GM10248 (cell line): ENCODE measurements around the gene MAGEL2.

Source experiments
- CTCF ChIA-PET: fragments of 300-600 bp; sonication (Branson Sonifier 250); formaldehyde crosslinking; extraction: SDS; loops from one replicate; lab custom pipeline; 2021; ENCODE audit warnings: antibody characterized with exemption; lab: Yijun Ruan, JAX
- POLR2A ChIA-PET: fragments of 350-650 bp; sonication (Branson Sonifier 250); formaldehyde crosslinking; extraction: SDS; loops from one replicate; lab custom pipeline; 2020; ENCODE audit warnings: antibody characterized with exemption; lab: Yijun Ruan, JAX
- DNase-seq: peaks from one replicate; pipeline ENCODE4 v3.0.0; 2012; ENCODE audit errors: extremely low spot score
- TF ChIP-seq, protein P1 (sequence below): IDR thresholded peaks from 2 replicates; pipeline ENCODE4 v1.5.1; 2012; ENCODE audit warnings: mild to moderate bottlenecking, low read depth; ENCODE audit errors: extremely low read depth, missing control alignments, control extremely low read depth

The MAGEL2 gene

DNA sequence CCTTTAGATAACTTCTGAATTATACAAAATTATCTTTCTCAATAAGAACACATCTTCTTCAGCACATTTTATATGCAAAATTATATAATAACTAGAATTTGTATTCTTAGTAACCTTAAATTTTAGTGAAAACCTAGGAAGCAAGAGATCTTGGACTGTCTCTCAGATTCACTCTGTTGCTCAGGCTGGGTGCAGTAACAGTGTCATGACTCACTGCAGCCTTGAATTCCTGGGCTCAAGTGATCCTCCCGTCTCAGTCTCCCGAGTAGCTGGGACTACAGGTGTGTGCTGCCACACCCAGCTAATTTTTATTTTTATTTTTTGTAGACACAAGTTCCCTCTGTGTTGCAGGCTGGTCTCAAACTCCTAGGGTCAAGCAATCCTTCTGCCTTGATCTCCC, 52.3 kb downstream of the MAGEL2 start:
- ChIA-PET POLR2A (no interaction called here), CTCF (no interaction called here)
- TF ChIP-seq, protein P1, sequence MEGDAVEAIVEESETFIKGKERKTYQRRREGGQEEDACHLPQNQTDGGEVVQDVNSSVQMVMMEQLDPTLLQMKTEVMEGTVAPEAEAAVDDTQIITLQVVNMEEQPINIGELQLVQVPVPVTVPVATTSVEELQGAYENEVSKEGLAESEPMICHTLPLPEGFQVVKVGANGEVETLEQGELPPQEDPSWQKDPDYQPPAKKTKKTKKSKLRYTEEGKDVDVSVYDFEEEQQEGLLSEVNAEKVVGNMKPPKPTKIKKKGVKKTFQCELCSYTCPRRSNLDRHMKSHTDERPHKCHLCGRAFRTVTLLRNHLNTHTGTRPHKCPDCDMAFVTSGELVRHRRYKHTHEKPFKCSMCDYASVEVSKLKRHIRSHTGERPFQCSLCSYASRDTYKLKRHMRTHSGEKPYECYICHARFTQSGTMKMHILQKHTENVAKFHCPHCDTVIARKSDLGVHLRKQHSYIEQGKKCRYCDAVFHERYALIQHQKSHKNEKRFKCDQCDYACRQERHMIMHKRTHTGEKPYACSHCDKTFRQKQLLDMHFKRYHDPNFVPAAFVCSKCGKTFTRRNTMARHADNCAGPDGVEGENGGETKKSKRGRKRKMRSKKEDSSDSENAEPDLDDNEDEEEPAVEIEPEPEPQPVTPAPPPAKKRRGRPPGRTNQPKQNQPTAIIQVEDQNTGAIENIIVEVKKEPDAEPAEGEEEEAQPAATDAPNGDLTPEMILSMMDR: no peak
- no peak for DNase-seq

DNA sequence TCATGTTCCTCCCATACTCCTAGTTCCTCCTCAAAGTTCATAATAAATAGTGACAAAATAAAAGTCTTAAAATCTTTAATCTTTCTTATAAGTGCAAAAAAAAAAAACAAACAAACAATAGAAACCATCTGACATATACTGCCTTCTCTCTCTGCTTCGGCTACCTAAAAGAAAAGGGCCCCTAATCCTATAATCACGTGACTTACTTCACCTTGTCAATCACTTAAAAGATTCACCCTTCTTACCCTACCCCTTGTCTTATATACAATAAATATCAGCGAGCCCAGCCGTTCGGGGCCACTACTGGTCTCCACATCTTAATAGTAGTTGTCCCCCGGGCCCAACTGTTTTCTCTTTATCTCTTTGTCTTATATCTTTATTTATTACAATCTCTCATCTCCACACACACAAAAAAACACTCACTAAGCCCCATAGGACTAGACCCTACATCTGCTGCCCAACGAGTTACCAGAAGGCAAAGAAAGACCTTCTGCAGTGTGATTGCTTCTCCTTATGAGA, 53.4 kb downstream of the MAGEL2 start:
- TF ChIP-seq, protein P1: no peak
- ChIA-PET CTCF (no interaction called here), POLR2A (no interaction called here)
- no peak for DNase-seq
